ENCODE measurements around the gene OLFML2A.

DNA sequence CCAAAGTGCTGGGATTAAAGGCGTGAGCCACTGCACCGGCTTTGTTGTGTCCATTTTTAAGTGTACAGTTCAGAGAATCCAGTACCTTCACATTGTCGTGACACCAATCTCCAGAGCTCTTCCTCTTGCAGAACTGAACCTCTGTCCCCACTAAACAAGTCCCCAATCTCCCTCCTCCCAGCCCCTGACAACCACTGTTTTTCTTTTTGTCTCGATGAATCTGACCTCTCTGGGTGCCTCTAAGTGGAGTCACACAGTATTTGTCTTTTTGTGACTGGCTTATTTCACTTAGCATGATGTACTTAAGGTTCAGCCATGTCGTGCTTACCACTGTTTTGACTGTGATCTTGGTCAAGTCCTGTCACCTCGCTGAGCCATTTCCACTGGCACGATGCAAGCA, 77.9 kb downstream of the OLFML2A start:
- TF ChIP-seq FOXA1 (IDR thresholded peaks at IDR 0.05) (no peak), ZNF384 (IDR thresholded peaks at IDR 0.05) (no peak), SUZ12 (IDR thresholded peaks at IDR 0.05) (no peak), SP1 (IDR thresholded peaks at IDR 0.05) (no peak), NFRKB (IDR thresholded peaks at IDR 0.05) (no peak), LEF1 (IDR thresholded peaks at IDR 0.05; ENCODE audit: borderline replicate concordance) (no peak), HDGF (IDR thresholded peaks at IDR 0.05; ENCODE audit: borderline replicate concordance) (no peak), ARNT (IDR thresholded peaks at IDR 0.05) (no peak), FOXK2 (IDR thresholded peaks at IDR 0.05) (no peak), ELF4 (IDR thresholded peaks at IDR 0.05) (no peak), BHLHE40 (IDR thresholded peaks at IDR 0.05; ENCODE audit: borderline replicate concordance) (no peak), CTBP1 (IDR thresholded peaks at IDR 0.05; ENCODE audit: borderline replicate concordance) (no peak), FOXM1 (IDR thresholded peaks at IDR 0.05; ENCODE audit: borderline replicate concordance) (no peak)
- TF ChIP-seq, protein P1, sequence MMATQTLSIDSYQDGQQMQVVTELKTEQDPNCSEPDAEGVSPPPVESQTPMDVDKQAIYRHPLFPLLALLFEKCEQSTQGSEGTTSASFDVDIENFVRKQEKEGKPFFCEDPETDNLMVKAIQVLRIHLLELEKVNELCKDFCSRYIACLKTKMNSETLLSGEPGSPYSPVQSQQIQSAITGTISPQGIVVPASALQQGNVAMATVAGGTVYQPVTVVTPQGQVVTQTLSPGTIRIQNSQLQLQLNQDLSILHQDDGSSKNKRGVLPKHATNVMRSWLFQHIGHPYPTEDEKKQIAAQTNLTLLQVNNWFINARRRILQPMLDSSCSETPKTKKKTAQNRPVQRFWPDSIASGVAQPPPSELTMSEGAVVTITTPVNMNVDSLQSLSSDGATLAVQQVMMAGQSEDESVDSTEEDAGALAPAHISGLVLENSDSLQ (IDR thresholded peaks at IDR 0.05) = no peak

Measured in HEK293T (cell line).